K562 (cell line): Measurements from ENCODE around the gene COL4A4. TPM values are rescaled to one million over a fixed set of nuclear protein-coding genes. Genes with fewer than 3 reads are reported as not detected.

Experiments used
- ATAC-seq: fragments of 200-7000 bp; cut with Tn5 transposase; 3 replicates; pipeline ENCODE4 v1.9.1; 2020; ENCODE audit warnings: moderate library complexity
- BruUV-seq: library from RNA; stranded (reverse); fragments of 400-500 nt; replicated peaks from 2 replicates; lab custom pipeline; 2021; lab: Mats Ljungman, UMichigan
- CTCF ChIA-PET: fragments of 300-600 bp; formaldehyde crosslinking; extraction: SDS; loops from one replicate; lab custom pipeline; 2021; ENCODE audit warnings: low intra/inter-chr PET ratio; lab: Yijun Ruan, JAX
- POLR2A ChIA-PET: fragments of 300-600, 350-650 bp; sonication (Branson Sonifier 250); formaldehyde crosslinking; extraction: SDS; loops from one replicate; lab custom pipeline; 2021; ENCODE audit warnings: antibody characterized with exemption, inconsistent platforms; lab: Yijun Ruan, JAX
- DNase-seq, 4 experiments: peaks; one replicate each; pipeline versions ENCODE4 v3.0.0 to v3.0.0-alpha.2; 2011 to 2018; ENCODE audit warnings: low spot score in 3 of 4, mixed read lengths in 3 of 4; ENCODE audit errors: extremely low read depth in 1 of 4
- FAIRE-seq: peaks from 2 replicates; lab custom pipeline; 2011; peaks lifted over from hg19 to GRCh38; lab: Jason Lieb, UNC
- H2AFZ ChIP-seq: 2 replicates; pipeline ENCODE4 v1.6.0; 2011; ENCODE audit warnings: low read depth, low read length, control low read depth, inconsistent platforms
- H3K27ac ChIP-seq: fragments of 200-600 bp; 3 replicates; pipeline ENCODE4 v1.8.0; 2011; ENCODE audit warnings: low read depth, mild to moderate bottlenecking, control low read depth, inconsistent platforms, low read length, moderate library complexity, mixed read lengths; ENCODE audit errors: extremely low read depth
- H3K27me3 ChIP-seq, 2 experiments: fragments of 300-600 bp in 1 of 2; 2 replicates in 1 of 2; 3 replicates in 1 of 2; pipeline versions ENCODE4 v1.6.0 to v1.8.0; 2011; ENCODE audit warnings: inconsistent platforms in 2 of 2, low read length in 2 of 2, mild to moderate bottlenecking in 1 of 2, mixed read lengths in 1 of 2, moderate library complexity in 1 of 2; ENCODE audit not compliant: control insufficient read depth in 2 of 2, insufficient read depth in 2 of 2
- H3K36me3 ChIP-seq: fragments of 300-600 bp; 3 replicates; pipeline ENCODE4 v1.8.0; 2011; ENCODE audit warnings: mild to moderate bottlenecking, low read length, inconsistent platforms; ENCODE audit not compliant: control insufficient read depth, insufficient read depth
- H3K4me1 ChIP-seq, 2 experiments: fragments of 200-600 bp in 1 of 2; replicated peaks in 1 of 2; 2 replicates in 1 of 2; 3 replicates in 1 of 2; pipeline versions ENCODE4 v1.5.1 to v1.8.0; 2011; ENCODE audit warnings: inconsistent platforms in 2 of 2, low read length in 2 of 2, mild to moderate bottlenecking in 1 of 2, mixed read lengths in 1 of 2, moderate library complexity in 1 of 2; ENCODE audit not compliant: control insufficient read depth in 2 of 2, insufficient read depth in 2 of 2
- H3K4me2 ChIP-seq: 2 replicates; pipeline ENCODE4 v1.6.1; 2011; ENCODE audit warnings: low read length, control low read depth, inconsistent platforms, mixed read lengths; ENCODE audit not compliant: insufficient read depth
- H3K4me3 ChIP-seq: fragments of 200-600 bp; sonication (generic), shearing (Covaris generic); 2 replicates; pipeline ENCODE4 v1.5.1; 2016; ENCODE audit warnings: control low read depth, inconsistent platforms
- H3K79me2 ChIP-seq: fragments of 200-600 bp; 3 replicates; pipeline ENCODE4 v1.8.0; 2011; ENCODE audit warnings: low read length, inconsistent platforms; ENCODE audit not compliant: control insufficient read depth, insufficient read depth
- H3K9ac ChIP-seq, 2 experiments: 2 replicates each; pipeline versions ENCODE4 v1.6.0 to v1.6.1; 2011; ENCODE audit warnings: low read depth in 2 of 2, low read length in 2 of 2, control low read depth in 1 of 2, inconsistent platforms in 1 of 2, mild to moderate bottlenecking in 1 of 2, mixed read lengths in 1 of 2; ENCODE audit not compliant: insufficient read depth in 1 of 2
- H3K9me1 ChIP-seq: one replicate; pipeline ENCODE4 v1.6.0; 2011; ENCODE audit warnings: inconsistent platforms, mild to moderate bottlenecking, low read length, moderate library complexity; ENCODE audit not compliant: control insufficient read depth, insufficient read depth
- H3K9me3 ChIP-seq: replicated peaks from 2 replicates; pipeline ENCODE4 v1.5.1; 2011; ENCODE audit warnings: low read depth, low read length, inconsistent platforms; ENCODE audit not compliant: control insufficient read depth, insufficient read depth
- H4K20me1 ChIP-seq: replicated peaks from 2 replicates; pipeline ENCODE4 v1.6.1; 2011; ENCODE audit warnings: low read length, inconsistent platforms, mixed read lengths; ENCODE audit not compliant: control insufficient read depth, insufficient read depth
- ADNP ChIP-seq: fragments of 200-800 bp; sonication (Bioruptor generic); IDR thresholded peaks from 2 replicates; pipeline ENCODE4 v1.6.1; 2016; ENCODE audit warnings: missing genetic modification characterization, missing compliant biosample characterization
- ARID3A ChIP-seq: IDR thresholded peaks from 2 replicates; pipeline ENCODE4 v1.6.1; 2012; ENCODE audit warnings: low read depth, low read length, improper control_type of control experiment, borderline replicate concordance
- MTA3 ChIP-seq: fragments of 450-650 bp; formaldehyde crosslinking; IDR thresholded peaks from 2 replicates; pipeline ENCODE4 v1.6.1; 2017; ENCODE audit warnings: mild to moderate bottlenecking, borderline replicate concordance
- RB1 ChIP-seq: fragments of 450-650 bp; IDR thresholded peaks from 2 replicates; pipeline ENCODE4 v1.6.1; 2017; ENCODE audit warnings: low read depth, mild to moderate bottlenecking
- STAG1 ChIP-seq: sonication (generic); formaldehyde crosslinking; IDR thresholded peaks from 2 replicates; pipeline ENCODE4 v1.5.0; 2020; ENCODE audit warnings: missing genetic modification reagents, borderline replicate concordance
- STAT5B ChIP-seq: fragments of 250-450 bp; sonication (Bioruptor Pico); IDR thresholded peaks from 2 replicates; pipeline ENCODE4 v1.8.0; 2021; ENCODE audit warnings: mild to moderate bottlenecking, inconsistent platforms
- ZFX ChIP-seq: sonication (generic); formaldehyde crosslinking; IDR thresholded peaks from 2 replicates; pipeline ENCODE4 v1.8.0; 2022; ENCODE audit warnings: mild to moderate bottlenecking, missing genetic modification reagents, moderate library complexity
- ZMIZ1 ChIP-seq, 2 experiments: fragments of 150-350 bp in 1 of 2; IDR thresholded peaks; 2 replicates each; pipeline ENCODE4 v1.6.1; 2012 to 2016; ENCODE audit warnings: low read depth in 2 of 2, low read length in 2 of 2, mild to moderate bottlenecking in 1 of 2, moderate library complexity in 1 of 2
- ZNF24 ChIP-seq: fragments of 450-650 bp; IDR thresholded peaks from 2 replicates; pipeline ENCODE4 v1.6.1; 2016
- ZNF3 ChIP-seq: fragments of 250-450 bp; sonication (Bioruptor Pico); IDR thresholded peaks from 2 replicates; pipeline ENCODE4 v1.5.0; 2021; ENCODE audit warnings: mild to moderate bottlenecking, moderate library complexity
- ZNF384 ChIP-seq: IDR thresholded peaks from 2 replicates; pipeline ENCODE4 v1.6.1; 2012; ENCODE audit warnings: low read depth, low read length, improper control_type of control experiment
- ZNF431 ChIP-seq: sonication (generic); formaldehyde crosslinking; IDR thresholded peaks from 2 replicates; pipeline ENCODE4 v1.8.0; 2022; ENCODE audit warnings: mild to moderate bottlenecking, missing genetic modification reagents
- ZNF707 ChIP-seq: fragments of 250-450 bp; sonication (Bioruptor Pico); conservative IDR thresholded peaks from 2 replicates; pipeline ENCODE4 v1.8.0; 2022; ENCODE audit warnings: inconsistent platforms, mild to moderate bottlenecking, moderate library complexity
- WGBS: fragments of 100-300 bp; shearing (Covaris generic); methylation state at CpG from one replicate; pipeline ENCODE4 v1.1.6; 2016; ENCODE audit warnings: low coverage, mixed read lengths; ENCODE audit not compliant: insufficient coverage; ENCODE audit errors: missing lambda C conversion rate; 5-methylcytosine and 5-hydroxymethylcytosine counted together
- in situ Hi-C: fragments of 300-500 bp; cut with MboI; formaldehyde crosslinking; loops from 4 replicates; pipeline ENCODE4 v1.15.0; 2018; ENCODE audit warnings: inconsistent platforms, mixed read lengths
- intact Hi-C: fragments of 100-400 bp; cut with micrococcal nuclease; formaldehyde crosslinking; loops from 2 replicates; pipeline ENCODE4 v1.14.2; 2022
- polyA plus RNA-seq, 8 experiments: library from polyadenylated mRNA; depleted of rRNA in 4 of 8; stranded (reverse) in 5 of 8; unstranded in 3 of 8; fragments of >200 nt; fragmentation: Nextera tagmentation in 2 of 8; fragmentation: Illumina TruSeq in 1 of 8; extraction: Ambion mirVana in 2 of 8; extraction: Trizol in 1 of 8; gene quantifications; 2 replicates each; pipeline versions ENCODE4 v1.2.1 to v1.2.3, GENCODE V29; 2011 to 2014; ENCODE audit warnings: inconsistent platforms in 1 of 8, missing spikeins in 1 of 8
- total RNA-seq, 7 experiments: library from RNA; depleted of rRNA in 6 of 7; stranded (reverse); fragments of >200 nt in 6 of 7; fragmentation: Illumina TruSeq in 2 of 7; extraction: Trizol in 2 of 7; gene quantifications; 2 replicates each; pipeline versions ENCODE4 v1.2.1 to v1.2.3, GENCODE V29; 2011 to 2021; ENCODE audit warnings: low replicate concordance in 1 of 7
- TF ChIP-seq, protein P1 (sequence below): fragments of 200-800 bp; sonication (Bioruptor generic); IDR thresholded peaks from 2 replicates; pipeline ENCODE4 v1.6.1; 2017; ENCODE audit warnings: missing genetic modification characterization, missing compliant biosample characterization

COL4A4 gene
- total and polyA plus RNA-seq, 9 of the 15 experiments (the other 6 are each of a cell fraction or from before 2014, with no cell fraction given): under 0.01 to 0.01 TPM; not detected in 7

DNA sequence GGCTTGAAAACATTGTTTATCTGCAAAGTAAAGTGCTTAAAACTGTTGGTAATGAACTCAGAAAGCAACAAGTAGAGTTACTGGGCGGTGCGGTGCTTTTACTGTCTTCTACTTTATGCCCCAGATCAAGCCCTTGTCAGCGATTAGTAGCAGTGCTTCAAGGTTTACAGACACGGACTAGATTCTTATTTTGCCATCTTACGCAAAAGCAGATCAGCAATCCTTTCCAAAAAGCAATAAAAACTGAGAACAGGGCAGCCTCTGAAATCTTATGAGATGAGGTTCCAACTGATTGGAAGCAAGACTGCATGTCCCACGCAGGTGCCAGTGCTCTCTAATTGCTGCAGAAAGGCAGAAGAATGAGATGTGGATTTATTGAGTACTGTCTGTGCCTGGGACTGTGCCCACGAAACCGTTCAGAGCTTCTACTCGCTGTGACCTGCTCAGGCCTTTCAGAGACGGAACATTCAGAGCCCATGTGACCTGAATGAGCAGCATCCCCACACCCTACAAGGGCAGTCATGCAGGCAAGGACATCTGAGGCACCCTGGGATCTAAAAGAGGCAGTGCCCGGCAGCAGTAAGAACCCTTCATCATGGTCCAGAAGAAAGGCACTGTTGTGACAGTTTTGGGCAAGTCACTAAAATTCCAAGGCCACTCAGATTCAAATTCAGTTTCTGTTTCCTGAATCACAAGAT is 16.1 kb upstream of the COL4A4 start (continued):
- TF ChIP-seq ARID3A (no peak), STAG1 (CRISPR knock-in tag) (no peak), ADNP (tag) (no peak), ZNF431 (CRISPR knock-in tag) (no peak), RB1 (no peak)
- TF ChIP-seq, all 486 proteins: peak for 0

DNA sequence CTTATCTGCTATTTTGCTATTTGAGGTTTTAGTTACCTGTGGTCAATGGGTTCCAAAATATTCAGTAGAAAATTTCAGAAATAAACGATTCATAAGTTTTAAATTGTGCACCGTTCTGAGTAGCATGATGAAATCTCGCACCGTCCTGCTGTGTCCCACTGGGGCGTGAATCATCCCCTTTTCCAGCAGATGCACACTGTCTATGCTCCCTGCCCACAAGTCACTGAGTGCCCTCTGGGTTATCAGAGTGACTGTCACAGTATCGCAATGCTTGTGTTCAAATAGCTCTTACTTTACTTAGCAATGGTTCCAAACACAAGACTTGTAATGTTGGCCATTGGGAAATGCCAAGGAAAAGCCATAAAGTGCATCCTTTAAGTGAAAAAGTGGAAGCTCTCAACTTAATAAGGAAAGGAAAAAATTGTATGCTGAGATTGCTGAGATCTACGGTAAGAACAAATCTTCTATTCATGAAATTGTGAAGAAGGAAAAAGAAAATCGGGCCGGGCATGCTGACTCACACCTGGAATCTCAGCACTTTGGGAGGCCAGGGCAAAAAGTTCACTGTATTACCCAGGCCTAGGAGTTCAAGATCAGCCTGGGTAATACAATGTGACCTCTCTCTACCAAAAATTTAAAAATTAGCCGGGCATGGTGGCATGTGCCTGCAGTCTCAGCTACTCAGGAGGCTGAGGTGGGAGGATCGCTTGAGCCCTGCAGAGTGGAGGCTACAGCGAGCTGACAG is 13.8 kb upstream of the COL4A4 start:
- 1% methylated on average over 10 of the region's 12 CpGs for whole genome bisulfite sequencing
- FAIRE-seq (no peak), ATAC-seq (no peak), DNase-seq (no peak)
- in situ Hi-C loops: no loop called here
- ChIA-PET POLR2A (no interaction called here), CTCF (no interaction called here)
- BruUV-seq: no TSS peak
- Histone ChIP-seq H3K4me1 (no peaks in the 10 kb centered on the region), H3K9me1 (no peaks in the 10 kb centered on the region), H3K4me3 (no peak overlapping the region), H3K27ac (no peak overlapping the region), H3K9me3 (no peaks in the 10 kb centered on the region), H3K9ac (no peak overlapping the region), H4K20me1 (no peaks in the 10 kb centered on the region), H3K79me2 (no peaks in the 10 kb centered on the region), H2AFZ (no peak overlapping the region), H3K36me3 (no peaks in the 10 kb centered on the region), H3K4me2 (no peak overlapping the region), H3K27me3 (no peaks in the 10 kb centered on the region)
- intact Hi-C loops: no loop called here
- TF ChIP-seq ZFX (CRISPR knock-in tag) (no peak), ZNF24 (no peak), MTA3 (no peak), STAT5B (no peak), ZNF707 (CRISPR knock-in tag) (no peak), ZNF384 (no peak), ZNF3 (CRISPR knock-in tag) (no peak), ZMIZ1 (IDR thresholded peaks at IDR 0.05; ENCODE audit: low read depth in 2 of 2, low read length in 2 of 2) (no peak)
- TF ChIP-seq, protein P1, sequence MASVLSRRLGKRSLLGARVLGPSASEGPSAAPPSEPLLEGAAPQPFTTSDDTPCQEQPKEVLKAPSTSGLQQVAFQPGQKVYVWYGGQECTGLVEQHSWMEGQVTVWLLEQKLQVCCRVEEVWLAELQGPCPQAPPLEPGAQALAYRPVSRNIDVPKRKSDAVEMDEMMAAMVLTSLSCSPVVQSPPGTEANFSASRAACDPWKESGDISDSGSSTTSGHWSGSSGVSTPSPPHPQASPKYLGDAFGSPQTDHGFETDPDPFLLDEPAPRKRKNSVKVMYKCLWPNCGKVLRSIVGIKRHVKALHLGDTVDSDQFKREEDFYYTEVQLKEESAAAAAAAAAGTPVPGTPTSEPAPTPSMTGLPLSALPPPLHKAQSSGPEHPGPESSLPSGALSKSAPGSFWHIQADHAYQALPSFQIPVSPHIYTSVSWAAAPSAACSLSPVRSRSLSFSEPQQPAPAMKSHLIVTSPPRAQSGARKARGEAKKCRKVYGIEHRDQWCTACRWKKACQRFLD (CRISPR knock-in tag): no peak
